Activated T-helper 1 cell treated with Interleukin-2 at 50 U/mL for 16 hours (primary cell): Measurements from ENCODE around the gene COPS6.

Source experiments
- DNase-seq: peaks from one replicate; pipeline ENCODE4 v3.0.0-alpha.2; 2020; ENCODE audit warnings: low read depth

COPS6 gene

GRCh38 chr7:100088621-100089457 is at the start of gene COPS6:
TSS of gene COPS6 (plus strand) at chr7:100088969. CDS start at chr7:100088991, 22 bp downstream.
- DNase-seq = peak; percentile 79

- no peak for DNase-seq
These were observed 48.2 kb upstream of the COPS6 start for GRCh38 chr7:100040575-100040974.

GRCh38 chr7:100044718-100045117 is 44.1 kb upstream of the COPS6 start:
- DNase-seq = no peak

GRCh38 chr7:100048680-100049079 is 40.1 kb upstream of the COPS6 start:
- DNase-seq = no peak

- peak; percentile 70 for DNase-seq
These were observed 39.1 kb upstream of the COPS6 start, which contains the start of gene ZSCAN21 for GRCh38 chr7:100049441-100050291. TSS of gene ZSCAN21 (plus strand) at chr7:100049774. CDS start at chr7:100057007, 7,233 bp downstream.

GRCh38 chr7:100051611-100052010 is 37.2 kb upstream of the COPS6 start:
- DNase-seq = no peak

GRCh38 chr7:100053215-100053614 is 35.6 kb upstream of the COPS6 start:
- no peak for DNase-seq

- DNase-seq = no peak
These were observed 31.8 kb upstream of the COPS6 start for GRCh38 chr7:100057006-100057405.

GRCh38 chr7:100059251-100059739 is 29.5 kb upstream of the COPS6 start:
- no peak for DNase-seq

- no peak for DNase-seq
These were observed 27.1 kb upstream of the COPS6 start for GRCh38 chr7:100061518-100062193.

GRCh38 chr7:100063376-100063775 is 25.4 kb upstream of the COPS6 start:
- no peak for DNase-seq

- no peak for DNase-seq
These were observed 24.6 kb upstream of the COPS6 start for GRCh38 chr7:100064162-100064561.

- no peak for DNase-seq
These were observed 23.1 kb upstream of the COPS6 start for GRCh38 chr7:100065452-100066186.

- DNase-seq = no peak
These were observed 21.8 kb upstream of the COPS6 start for GRCh38 chr7:100066953-100067352.

- DNase-seq = no peak
These were observed 18.8 kb upstream of the COPS6 start for GRCh38 chr7:100069991-100070390.

- no peak for DNase-seq
These were observed 17.6 kb upstream of the COPS6 start for GRCh38 chr7:100071018-100071723.

- no peak for DNase-seq
These were observed 16.3 kb upstream of the COPS6 start for GRCh38 chr7:100072462-100072861.

GRCh38 chr7:100074841-100075240 is 13.9 kb upstream of the COPS6 start:
- DNase-seq = no peak

- DNase-seq = no peak
These were observed 13.4 kb upstream of the COPS6 start for GRCh38 chr7:100075418-100075817.

- no peak for DNase-seq
These were observed 11.6 kb upstream of the COPS6 start for GRCh38 chr7:100077205-100077604.
